BJ (cell line): ENCODE results near the gene TECPR2. TPM values are rescaled to one million over a fixed set of nuclear protein-coding genes. Genes with fewer than 3 reads are reported as not detected.

Experiments
- CTCF ChIA-PET: fragments of 350-600 bp; formaldehyde crosslinking; extraction: SDS; loops from one replicate; lab custom pipeline; 2021; ENCODE audit warnings: antibody characterized with exemption, inconsistent platforms; lab: Yijun Ruan, JAX
- POLR2A ChIA-PET: fragments of 300-600 bp; sonication (Branson Sonifier 250); formaldehyde crosslinking; extraction: SDS; loops from one replicate; lab custom pipeline; 2021; ENCODE audit warnings: antibody characterized with exemption; lab: Charles Lee
- DNase-seq: peaks from one replicate; pipeline ENCODE4 v3.0.0-alpha.2; 2011; ENCODE audit warnings: low read depth
- H3K27me3 ChIP-seq: 2 replicates; pipeline ENCODE4 v1.6.0; 2011; ENCODE audit warnings: low read length; ENCODE audit not compliant: control insufficient read depth, insufficient read depth
- H3K36me3 ChIP-seq: 2 replicates; pipeline ENCODE4 v1.5.1; 2011; ENCODE audit warnings: low read length; ENCODE audit not compliant: control insufficient read depth, insufficient read depth
- H3K4me3 ChIP-seq: 2 replicates; pipeline ENCODE4 v1.5.1; 2011; ENCODE audit warnings: low read depth, mild to moderate bottlenecking, control low read depth, low read length
- polyA plus RNA-seq: library from polyadenylated mRNA; depleted of rRNA; stranded (reverse); fragments of >200 nt; gene quantifications from 2 replicates; pipeline ENCODE4 v1.2.3, GENCODE V29; 2011
- TF ChIP-seq, protein P1 (sequence below): IDR thresholded peaks from 2 replicates; pipeline ENCODE4 v1.5.1; 2011; ENCODE audit warnings: low read depth, mild to moderate bottlenecking, control low read depth, inconsistent platforms, low read length, moderate library complexity; ENCODE audit not compliant: insufficient read depth

TECPR2 gene
- polyA plus RNA-seq, 1 experiment: 11.7 TPM

DNA sequence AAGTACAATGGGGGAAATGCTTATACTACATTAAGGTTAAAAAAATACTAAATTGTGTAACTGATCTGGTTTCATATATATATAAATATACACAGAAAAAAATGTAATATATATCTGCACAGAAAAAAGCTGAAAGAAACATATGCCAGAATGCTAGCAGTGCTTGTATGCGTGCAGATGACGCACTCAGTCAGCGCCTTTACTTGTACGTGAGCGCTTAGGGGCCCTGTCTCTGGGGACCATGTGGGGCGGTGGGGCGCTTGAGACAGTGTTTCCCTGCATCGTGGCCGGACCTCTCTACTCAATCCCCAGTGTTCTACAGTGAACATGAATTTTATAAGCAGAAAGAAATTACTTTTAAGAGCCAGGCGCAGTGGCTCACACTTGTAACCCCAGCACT lies 139.8 kb downstream of the TECPR2 start:
- Histone ChIP-seq H3K36me3 (peaks cover 12% of the 10 kb centered on the region), H3K4me3 (no peak overlapping the region), H3K27me3 (no peaks in the 10 kb centered on the region)
- ChIA-PET POLR2A (no interaction called here), CTCF (interaction anchor here (0.8 to 1.3 kb wide), 2 partner anchors 15 to 64 kb away, joined by 3 to 5 read pairs; no protein-coding TSS in a partner anchor)
- no peak for DNase-seq
- TF ChIP-seq, protein P1, sequence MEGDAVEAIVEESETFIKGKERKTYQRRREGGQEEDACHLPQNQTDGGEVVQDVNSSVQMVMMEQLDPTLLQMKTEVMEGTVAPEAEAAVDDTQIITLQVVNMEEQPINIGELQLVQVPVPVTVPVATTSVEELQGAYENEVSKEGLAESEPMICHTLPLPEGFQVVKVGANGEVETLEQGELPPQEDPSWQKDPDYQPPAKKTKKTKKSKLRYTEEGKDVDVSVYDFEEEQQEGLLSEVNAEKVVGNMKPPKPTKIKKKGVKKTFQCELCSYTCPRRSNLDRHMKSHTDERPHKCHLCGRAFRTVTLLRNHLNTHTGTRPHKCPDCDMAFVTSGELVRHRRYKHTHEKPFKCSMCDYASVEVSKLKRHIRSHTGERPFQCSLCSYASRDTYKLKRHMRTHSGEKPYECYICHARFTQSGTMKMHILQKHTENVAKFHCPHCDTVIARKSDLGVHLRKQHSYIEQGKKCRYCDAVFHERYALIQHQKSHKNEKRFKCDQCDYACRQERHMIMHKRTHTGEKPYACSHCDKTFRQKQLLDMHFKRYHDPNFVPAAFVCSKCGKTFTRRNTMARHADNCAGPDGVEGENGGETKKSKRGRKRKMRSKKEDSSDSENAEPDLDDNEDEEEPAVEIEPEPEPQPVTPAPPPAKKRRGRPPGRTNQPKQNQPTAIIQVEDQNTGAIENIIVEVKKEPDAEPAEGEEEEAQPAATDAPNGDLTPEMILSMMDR: no peak

- no peak overlapping the region for H3K4me3 ChIP-seq
- no peaks in the 10 kb centered on the region for H3K27me3 ChIP-seq
- DNase-seq: no peak
- ChIA-PET POLR2A (no interaction called here), CTCF (interaction anchor here (1.1 kb wide), 1 partner anchor 13 kb away, joined by 4 read pairs; no protein-coding TSS in a partner anchor)
- TF ChIP-seq, protein P1: no peak
- peaks cover 4% of the 10 kb centered on the region for H3K36me3 ChIP-seq
Observed at GRCh38 chr14:102503641-102504327, 141.0 kb downstream of the TECPR2 start.

- TF ChIP-seq, protein P1: no peak
- ChIA-PET POLR2A (no interaction called here), CTCF (interaction anchor here (1.1 kb wide), 1 partner anchor 12 kb away, joined by 4 read pairs; no protein-coding TSS in a partner anchor)
- no peak for DNase-seq
- H3K36me3 ChIP-seq: 0 out of 2 replicates have a peak, but pooled peaks cover under 1% of the 10 kb centered on the region
- H3K4me3 ChIP-seq: no peak overlapping the region
- no peaks in the 10 kb centered on the region for H3K27me3 ChIP-seq
Observed at GRCh38 chr14:102504328-102504999, 141.7 kb downstream of the TECPR2 start.

- TF ChIP-seq, protein P1: no peak
- Histone ChIP-seq H3K4me3 (no peak overlapping the region), H3K36me3 (no peaks in the 10 kb centered on the region), H3K27me3 (no peaks in the 10 kb centered on the region)
- POLR2A ChIA-PET: no interaction called here
- CTCF ChIA-PET: interaction anchor here (1.1 kb wide), 1 partner anchor 11 kb away, joined by 4 read pairs; no protein-coding TSS in a partner anchor
- no peak for DNase-seq
Observed at GRCh38 chr14:102505000-102505619, 142.4 kb downstream of the TECPR2 start.
